ENCODE data around the gene TMEM263. TPM values are rescaled to one million over a fixed set of nuclear protein-coding genes. Genes with fewer than 3 reads are reported as not detected.
"Not testable (repeated sequence)": the region's sequence is repeated elsewhere in the genome, so short reads cannot be mapped to it uniquely, and the experiment has no call there.

The TMEM263 gene
- total and polyA plus RNA-seq, 9 of the 15 experiments (the other 6 are each of a cell fraction or from before 2014, with no cell fraction given) = 12.6 to 36.7 (median 24.4) TPM

- TF ChIP-seq THRA (IDR thresholded peaks at IDR 0.05) = no peak
These were observed 43.7 kb downstream of the TMEM263 start (continued) for GRCh38 chr12:106999446-106999845.

GRCh38 chr12:107002665-107003064, 47.0 kb downstream of the TMEM263 start:
- intact Hi-C loops (cut with micrococcal nuclease); H3K9me1 ChIP-seq (ENCODE audit: control insufficient read depth, insufficient read depth, low read length); BruUV-seq (replicated peaks): not testable (repeated sequence)

GRCh38 chr12:107007411-107007810, 51.7 kb downstream of the TMEM263 start:
- in situ Hi-C loops (cut with MboI) = no loop called here
- CTCF ChIA-PET (ENCODE audit: low intra/inter-chr PET ratio) = no interaction called here
- 90% methylated on average over 4 of the region's 4 CpGs for whole genome bisulfite sequencing (ENCODE audit: insufficient coverage, low coverage, missing lambda C conversion rate)
- H3K9ac ChIP-seq (ENCODE audit: insufficient read depth in 1 of 2, low read depth in 2 of 2, low read length in 2 of 2) = no peak overlapping the region
- no peak for FAIRE-seq
- H3K4me2 ChIP-seq (ENCODE audit: insufficient read depth, low read length) = no peak overlapping the region
- no peak for DNase-seq (ENCODE audit: extremely low read depth in 1 of 4, low spot score in 3 of 4)
- no peaks in the 10 kb centered on the region for H4K20me1 ChIP-seq (replicated peaks; ENCODE audit: control insufficient read depth, insufficient read depth, low read length)
- no peak overlapping the region for H2AFZ ChIP-seq (ENCODE audit: low read depth, low read length)
- no peaks in the 10 kb centered on the region for H3K9me1 ChIP-seq (ENCODE audit: control insufficient read depth, insufficient read depth, low read length)
- no peaks in the 10 kb centered on the region for H3K79me2 ChIP-seq (ENCODE audit: control insufficient read depth, insufficient read depth, low read length)
- H3K27me3 ChIP-seq (ENCODE audit: control insufficient read depth in 2 of 2, insufficient read depth in 2 of 2, low read length in 2 of 2) = no peaks in the 10 kb centered on the region
- no peak overlapping the region for H3K4me3 ChIP-seq
- no peak overlapping the region for H3K27ac ChIP-seq (ENCODE audit: extremely low read depth, low read depth, low read length)
- H3K9me3 ChIP-seq (replicated peaks; ENCODE audit: control insufficient read depth, insufficient read depth, low read depth, low read length) = no peaks in the 10 kb centered on the region
- no TSS peak for BruUV-seq (replicated peaks)
- intact Hi-C loops (cut with micrococcal nuclease) = no loop called here
- no peak for ATAC-seq
- H3K4me1 ChIP-seq (replicated peaks in 1 of 2; ENCODE audit: control insufficient read depth in 2 of 2, insufficient read depth in 2 of 2, low read length in 2 of 2) = no peaks in the 10 kb centered on the region
- POLR2A ChIA-PET = interaction anchor here (0.7 to 0.9 kb wide), 2 partner anchors 20 to 49 kb away, joined by 3 to 5 read pairs; no protein-coding TSS in a partner anchor
- peaks cover 4% of the 10 kb centered on the region; the same call in 1 of the 3 replicates for H3K36me3 ChIP-seq (ENCODE audit: control insufficient read depth, insufficient read depth, low read length)
- no peak for TF ChIP-seq HLTF (IDR thresholded peaks at IDR 0.05)
- no peak for TF ChIP-seq PCBP1 (IDR thresholded peaks at IDR 0.05; ENCODE audit: low read depth, low read length, poor library complexity, severe bottlenecking)
- no peak for TF ChIP-seq RAD21 (CRISPR knock-in tag; conservative IDR thresholded peaks at IDR 0.05 in 1 of 2, IDR thresholded peaks at IDR 0.05 in 1 of 2)
- TF ChIP-seq, protein P1, sequence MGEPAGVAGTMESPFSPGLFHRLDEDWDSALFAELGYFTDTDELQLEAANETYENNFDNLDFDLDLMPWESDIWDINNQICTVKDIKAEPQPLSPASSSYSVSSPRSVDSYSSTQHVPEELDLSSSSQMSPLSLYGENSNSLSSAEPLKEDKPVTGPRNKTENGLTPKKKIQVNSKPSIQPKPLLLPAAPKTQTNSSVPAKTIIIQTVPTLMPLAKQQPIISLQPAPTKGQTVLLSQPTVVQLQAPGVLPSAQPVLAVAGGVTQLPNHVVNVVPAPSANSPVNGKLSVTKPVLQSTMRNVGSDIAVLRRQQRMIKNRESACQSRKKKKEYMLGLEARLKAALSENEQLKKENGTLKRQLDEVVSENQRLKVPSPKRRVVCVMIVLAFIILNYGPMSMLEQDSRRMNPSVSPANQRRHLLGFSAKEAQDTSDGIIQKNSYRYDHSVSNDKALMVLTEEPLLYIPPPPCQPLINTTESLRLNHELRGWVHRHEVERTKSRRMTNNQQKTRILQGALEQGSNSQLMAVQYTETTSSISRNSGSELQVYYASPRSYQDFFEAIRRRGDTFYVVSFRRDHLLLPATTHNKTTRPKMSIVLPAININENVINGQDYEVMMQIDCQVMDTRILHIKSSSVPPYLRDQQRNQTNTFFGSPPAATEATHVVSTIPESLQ (CRISPR knock-in tag; IDR thresholded peaks at IDR 0.05) = no peak
- TF ChIP-seq TFE3 (CRISPR knock-in tag; IDR thresholded peaks at IDR 0.05) = no peak
- TF ChIP-seq CBX2 (IDR thresholded peaks at IDR 0.05; ENCODE audit: insufficient read depth, low read length, poor library complexity, severe bottlenecking) = no peak

More at GRCh38 chr12:107002665-107003064, 47.0 kb downstream of the TMEM263 start:
- ATAC-seq; DNase-seq (ENCODE audit: extremely low read depth in 1 of 4, low spot score in 3 of 4); H3K27ac ChIP-seq (ENCODE audit: extremely low read depth, low read depth, low read length); H3K4me1 ChIP-seq (replicated peaks in 1 of 2; ENCODE audit: control insufficient read depth in 2 of 2, insufficient read depth in 2 of 2, low read length in 2 of 2); FAIRE-seq; H3K79me2 ChIP-seq (ENCODE audit: control insufficient read depth, insufficient read depth, low read length); H2AFZ ChIP-seq (ENCODE audit: low read depth, low read length); H3K9me3 ChIP-seq (replicated peaks; ENCODE audit: control insufficient read depth, insufficient read depth, low read depth, low read length); H4K20me1 ChIP-seq (replicated peaks; ENCODE audit: control insufficient read depth, insufficient read depth, low read length); H3K4me3 ChIP-seq; in situ Hi-C loops (cut with MboI); H3K9ac ChIP-seq (ENCODE audit: insufficient read depth in 1 of 2, low read depth in 2 of 2, low read length in 2 of 2); H3K4me2 ChIP-seq (ENCODE audit: insufficient read depth, low read length); H3K27me3 ChIP-seq (ENCODE audit: control insufficient read depth in 2 of 2, insufficient read depth in 2 of 2, low read length in 2 of 2); CTCF ChIA-PET (ENCODE audit: low intra/inter-chr PET ratio): not testable (repeated sequence)
- TF ChIP-seq ZFP36 (IDR thresholded peaks at IDR 0.05; ENCODE audit: low read depth, low read length, partially characterized antibody) (peak; percentile 36), ZNF431 (CRISPR knock-in tag; IDR thresholded peaks at IDR 0.05) (peak; percentile 98)
- POLR2A ChIA-PET = interaction anchor here (1.5 kb wide), 1 partner anchor 16 kb away, joined by 3 read pairs; the partner anchor contains the start of gene MTERF2
- 68% methylated on average over 4 of the region's 4 CpGs for WGBS (ENCODE audit: insufficient coverage, low coverage, missing lambda C conversion rate)
- peaks cover 26% of the 10 kb centered on the region; the same call in 2 of the 3 replicates for H3K36me3 ChIP-seq (ENCODE audit: control insufficient read depth, insufficient read depth, low read length)
